A549 treated with DMSO at 1 μM for 4 hours (cell line): ENCODE data around the gene EME2. TPM values are rescaled to one million over a fixed set of nuclear protein-coding genes. Genes with fewer than 3 reads are reported as not detected.

Experiments
- total RNA-seq: library from RNA; stranded (reverse); fragments of 200-300 nt; extraction: Qiagen RNA extraction; gene quantifications from 5 replicates; pipeline ENCODE4 v1.2.3, GENCODE V29; 2022; ENCODE audit warnings: low read depth

Gene EME2, protein sequence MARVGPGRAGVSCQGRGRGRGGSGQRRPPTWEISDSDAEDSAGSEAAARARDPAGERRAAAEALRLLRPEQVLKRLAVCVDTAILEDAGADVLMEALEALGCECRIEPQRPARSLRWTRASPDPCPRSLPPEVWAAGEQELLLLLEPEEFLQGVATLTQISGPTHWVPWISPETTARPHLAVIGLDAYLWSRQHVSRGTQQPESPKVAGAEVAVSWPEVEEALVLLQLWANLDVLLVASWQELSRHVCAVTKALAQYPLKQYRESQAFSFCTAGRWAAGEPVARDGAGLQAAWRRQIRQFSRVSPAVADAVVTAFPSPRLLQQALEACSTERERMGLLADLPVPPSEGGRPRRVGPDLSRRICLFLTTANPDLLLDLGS
- total RNA-seq = 5.4 to 12.9 TPM (median 9.9 TPM) in 5 replicates

DNA sequence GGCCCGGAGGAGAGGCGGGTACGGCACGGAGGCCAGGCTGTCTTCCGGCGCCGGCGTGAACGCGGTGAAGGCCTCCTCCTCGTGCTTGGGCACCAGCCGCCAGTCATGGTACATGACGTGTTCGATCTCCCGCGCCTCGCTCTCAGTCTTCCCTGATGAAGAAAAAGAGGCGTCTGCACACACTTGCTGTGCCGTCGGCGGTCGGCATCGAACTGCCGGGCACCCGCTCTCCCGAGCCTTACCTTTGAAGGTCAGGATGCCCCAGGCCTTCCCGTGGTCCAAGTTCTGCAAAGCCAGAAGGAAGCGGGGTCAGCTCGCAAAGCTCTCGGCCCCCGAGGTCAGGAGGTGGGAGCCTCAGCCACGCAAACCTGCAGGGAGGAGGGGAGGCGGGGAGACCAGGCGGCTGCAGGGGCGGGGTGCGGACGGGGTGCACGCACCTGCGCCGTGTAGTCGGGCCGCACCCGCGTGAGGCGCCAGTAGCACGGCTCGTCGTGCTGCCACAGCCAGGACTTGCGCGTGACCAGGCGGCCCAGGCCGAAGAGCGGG, at the start of gene EME2:
TSS of gene EME2 (plus strand) at position 449 of the 546 bp plus-strand sequence. CDS start 418 bp downstream, outside the sequence.

DNA sequence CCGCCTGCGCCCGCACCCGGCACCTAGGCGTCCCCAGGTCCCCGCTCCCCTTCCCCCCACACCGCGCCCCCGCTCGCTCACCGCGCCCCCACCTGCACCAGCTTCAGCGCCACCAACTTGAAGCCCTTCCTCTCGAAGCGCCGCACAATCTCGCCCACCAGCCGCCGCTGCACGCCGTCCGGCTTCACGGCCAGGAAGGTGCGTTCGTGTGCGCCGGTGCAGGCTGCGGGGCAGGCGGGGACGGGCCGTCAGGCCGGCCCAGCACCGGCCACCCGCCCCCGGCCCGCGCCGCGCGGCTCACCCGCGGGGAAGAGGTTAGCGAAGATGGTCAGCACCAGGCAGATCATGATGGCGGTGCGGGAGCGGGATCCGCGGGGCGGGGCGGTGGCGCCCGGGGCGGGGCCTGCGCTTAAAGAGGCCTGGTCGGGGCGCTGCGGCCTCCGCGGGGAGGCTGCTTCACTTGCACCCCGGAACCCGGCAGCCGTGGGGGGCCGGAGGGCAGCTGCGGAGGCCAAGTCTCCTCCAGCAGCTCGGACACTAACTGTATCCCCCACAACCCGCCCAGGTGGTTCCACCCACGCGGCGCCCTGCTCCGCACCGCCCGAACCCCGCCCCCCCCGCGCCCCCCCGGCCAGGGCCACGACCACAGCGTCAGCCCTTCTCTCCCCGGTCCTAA, 1.3 kb upstream of the EME2 start, which contains the start of gene NME3:
TSS of gene NME3 (minus strand) at position 356 of the 676 bp plus-strand sequence. CDS start at position 347, 9 bp downstream.

DNA sequence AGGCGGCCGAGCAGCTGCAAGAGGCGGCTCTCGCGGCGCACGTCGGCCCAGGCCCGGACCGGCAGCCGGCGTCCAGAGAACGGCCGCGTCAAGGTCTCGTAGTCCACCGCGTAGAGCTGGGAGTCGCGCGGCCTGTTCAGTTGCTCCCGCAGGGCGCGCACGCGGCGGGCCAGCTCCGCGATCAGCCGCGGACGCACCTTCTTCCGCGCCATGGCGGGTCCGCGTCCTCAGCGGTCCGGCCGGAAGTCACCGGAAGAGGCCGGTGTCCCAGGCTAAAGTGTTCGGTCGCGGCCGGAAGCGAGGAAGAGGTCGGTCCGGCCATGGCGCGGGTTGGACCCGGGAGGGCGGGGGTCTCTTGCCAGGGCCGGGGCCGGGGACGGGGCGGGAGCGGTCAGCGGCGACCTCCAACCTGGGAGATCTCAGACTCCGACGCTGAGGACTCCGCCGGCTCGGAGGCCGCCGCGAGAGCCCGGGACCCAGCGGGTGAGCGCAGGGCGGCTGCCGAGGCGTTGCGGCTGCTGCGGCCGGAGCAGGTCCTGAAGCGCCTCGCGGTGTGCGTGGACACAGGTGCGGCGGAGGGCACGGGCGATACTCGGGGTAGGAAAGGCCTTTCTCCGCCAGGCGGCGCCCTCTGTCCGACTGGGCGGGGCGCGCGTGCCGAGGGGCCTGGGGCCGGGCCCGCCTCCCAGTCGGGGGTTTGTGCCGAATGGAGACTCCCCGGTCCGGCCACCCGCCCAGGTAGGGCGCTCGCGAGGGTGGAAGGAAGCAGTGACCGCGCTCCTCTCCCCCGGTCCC, 495 bp downstream of the EME2 start, which contains the start of gene MRPS34:
TSS of gene MRPS34 (minus strand) at position 227 of the 795 bp plus-strand sequence. CDS start at position 212, 15 bp downstream.

DNA sequence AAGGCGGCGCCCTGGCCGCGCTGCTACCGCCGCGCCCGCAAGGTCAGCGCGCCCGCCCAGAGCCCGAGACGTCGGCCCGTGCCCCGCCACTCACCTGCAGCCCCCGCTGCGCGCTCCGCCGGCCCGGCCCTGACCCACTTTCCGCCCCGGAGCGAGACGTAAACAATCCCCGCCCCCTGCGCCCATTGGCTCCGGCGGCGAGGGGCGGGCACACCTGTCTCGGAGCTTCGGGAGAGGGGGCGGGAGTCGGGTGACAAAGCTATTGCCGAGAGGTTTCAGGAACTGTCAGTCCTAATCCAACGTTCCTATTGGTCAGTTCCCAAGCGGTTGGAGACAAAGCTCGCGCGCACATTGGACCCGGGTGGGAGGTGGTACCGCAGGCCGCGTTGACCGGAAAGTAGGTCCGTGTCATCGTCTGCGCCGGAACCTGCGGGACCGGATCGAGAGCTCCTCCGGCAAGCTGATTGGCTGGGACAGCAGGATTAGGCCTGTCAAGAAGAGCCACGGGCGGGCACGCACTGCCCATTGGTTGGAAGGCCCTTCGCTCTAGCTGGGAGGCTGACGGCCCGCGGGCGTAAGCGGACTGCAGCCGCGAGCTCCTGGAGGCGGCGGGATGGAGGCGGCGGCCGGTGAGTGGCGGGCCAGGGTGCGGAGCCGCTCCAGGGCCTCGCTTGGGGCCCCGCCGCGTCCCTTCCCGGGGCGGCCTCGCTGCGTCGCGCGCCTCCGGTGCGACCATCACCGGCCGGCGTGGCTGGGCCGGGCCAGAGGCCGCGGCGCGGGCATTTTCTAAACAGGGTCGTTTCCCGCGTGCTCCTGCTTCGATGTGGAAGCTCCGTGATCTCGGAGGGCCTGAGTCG, 10.0 kb downstream of the EME2 start, which contains the start of the genes NUBP2 and SPSB3:
TSS of gene NUBP2 (plus strand) at position 553 of the 857 bp plus-strand sequence. CDS start at position 614, 61 bp downstream.
TSS of gene SPSB3 (minus strand) at position 164 of the 857 bp plus-strand sequence. CDS start 1,088 bp downstream, outside the sequence.

DNA sequence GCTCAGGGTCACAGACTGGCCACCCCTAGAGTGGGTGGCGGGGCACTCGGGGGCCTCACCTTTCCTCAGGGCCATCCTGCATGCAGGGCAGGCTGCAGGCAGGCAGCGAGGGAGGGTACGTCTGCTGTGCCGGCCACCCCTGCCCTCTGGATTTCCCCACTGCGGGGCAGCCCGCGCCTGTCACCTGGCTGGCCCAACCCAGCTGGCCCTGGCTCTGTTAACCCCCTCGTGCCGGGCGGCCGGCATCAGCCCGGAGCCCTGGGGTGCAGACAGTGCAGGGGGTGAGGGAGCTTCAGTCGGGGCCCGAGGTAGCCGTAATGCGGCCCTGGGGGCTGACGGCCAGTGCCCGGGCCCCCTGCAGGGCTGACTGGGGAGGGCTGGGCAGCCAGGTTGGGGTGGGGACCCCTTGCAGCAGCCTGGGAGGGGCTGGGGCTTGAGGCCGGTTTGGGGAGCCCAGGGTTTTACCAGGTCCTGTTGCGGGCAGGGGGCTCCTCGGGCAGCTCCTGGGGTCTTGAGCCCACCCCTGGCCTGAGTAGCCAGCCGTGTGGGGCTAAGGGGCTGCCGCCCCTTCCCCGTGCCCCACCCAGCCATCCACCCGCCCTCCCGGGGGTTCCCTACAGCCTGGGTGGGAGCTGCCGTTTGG, 21.1 kb downstream of the EME2 start, which contains the start of gene IGFALS:
TSS of gene IGFALS (minus strand) at position 128 of the 643 bp plus-strand sequence. CDS start at position 75, 53 bp downstream.

Other genes starting within 250 kb of the EME2 start
- not detected in 5 replicates for gene TMEM204, start 239.1 kb upstream of the EME2 start, total RNA-seq
- gene IFT140, start 160.7 kb upstream of the EME2 start, total RNA-seq = 8.2 to 9.3 TPM (median 9.3 TPM) in 5 replicates
- gene CRAMP1, start 160.4 kb upstream of the EME2 start, total RNA-seq = 14.1 to 18.6 TPM (median 16.7 TPM) in 5 replicates
- gene JPT2, start 94.5 kb upstream of the EME2 start, total RNA-seq = 169 to 207 TPM (median 182 TPM) in 5 replicates
- 36.1 to 58.0 TPM (median 52.2 TPM) in 5 replicates for gene MAPK8IP3, start 66.6 kb upstream of the EME2 start, total RNA-seq
- 29.4 to 60.4 TPM (median 53.3 TPM) in 5 replicates for gene NME3, start 1.3 kb upstream of the EME2 start, total RNA-seq
- 163 to 261 TPM (median 224 TPM) in 5 replicates for gene MRPS34, start 324 bp downstream of the EME2 start, total RNA-seq
- gene SPSB3, start 9.8 kb downstream of the EME2 start, total RNA-seq = 16.1 to 25.3 TPM (median 22.5 TPM) in 5 replicates
- 56.7 to 88.8 TPM (median 76.9 TPM) in 5 replicates for gene NUBP2, start 10.2 kb downstream of the EME2 start, total RNA-seq
- 0.07 to 0.13 TPM in 2 of 5 replicates, not detected in the others for gene IGFALS, start 20.9 kb downstream of the EME2 start, total RNA-seq
- 57.8 to 69.7 TPM (median 62.0 TPM) in 5 replicates for gene HAGH, start 54.0 kb downstream of the EME2 start, total RNA-seq
- gene FAHD1, start 54.4 kb downstream of the EME2 start, total RNA-seq = 42.2 to 49.6 TPM (median 45.3 TPM) in 5 replicates
- gene MEIOB, start 99.4 kb downstream of the EME2 start, total RNA-seq = 1.9 to 2.4 TPM (median 2.1 TPM) in 5 replicates
- 1.9 to 3.9 TPM (median 3.1 TPM) in 5 replicates for gene HS3ST6, start 145.6 kb downstream of the EME2 start, total RNA-seq
- 27.0 to 33.5 TPM (median 29.9 TPM) in 5 replicates for gene MSRB1, start 170.4 kb downstream of the EME2 start, total RNA-seq
- gene RPL3L, start 181.9 kb downstream of the EME2 start, total RNA-seq = 0.03 to 0.06 TPM in 2 of 5 replicates, not detected in the others
- gene NDUFB10, start 186.7 kb downstream of the EME2 start, total RNA-seq = 234 to 300 TPM (median 255 TPM) in 5 replicates
- 3,777 to 5,494 TPM (median 4,879 TPM) in 5 replicates for gene RPS2, start 192.0 kb downstream of the EME2 start, total RNA-seq
- not detected in 5 replicates for gene RNF151, start 194.0 kb downstream of the EME2 start, total RNA-seq
- 33.8 to 44.9 TPM (median 36.1 TPM) in 5 replicates for gene TBL3, start 199.2 kb downstream of the EME2 start, total RNA-seq
- gene NOXO1, start 208.7 kb downstream of the EME2 start, total RNA-seq = 0.14 to 0.29 TPM (median 0.25 TPM) in 5 replicates
- 26.3 to 42.5 TPM (median 39.7 TPM) in 5 replicates for gene GFER, start 211.4 kb downstream of the EME2 start, total RNA-seq
- 6.4 to 7.6 TPM (median 6.9 TPM) in 5 replicates for gene SYNGR3, start 217.2 kb downstream of the EME2 start, total RNA-seq
- 44.1 to 62.0 TPM (median 55.9 TPM) in 5 replicates for gene ZNF598, start 237.0 kb downstream of the EME2 start, total RNA-seq
- 0.74 to 1.3 TPM (median 0.99 TPM) in 5 replicates for gene NPW, start 247.0 kb downstream of the EME2 start, total RNA-seq